ENCODE data around the gene NYNRIN.

GRCh38 chr14:24382064-24382371 lies 16.8 kb upstream of the NYNRIN start:
- TF ChIP-seq POLR2A (IDR thresholded peaks at IDR 0.05; ENCODE audit: low read depth, low read length) (no peak), POLR2AphosphoS5 (IDR thresholded peaks at IDR 0.05; ENCODE audit: low read depth, low read length) (no peak), TAF1 (IDR thresholded peaks at IDR 0.05; ENCODE audit: borderline replicate concordance, low read depth, low read length) (no peak)
